HepG2 (cell line): ENCODE data around the gene SMARCC1. TPM values are rescaled to one million over a fixed set of nuclear protein-coding genes. Genes with fewer than 3 reads are reported as not detected.

ENCODE experiments used
- ATAC-seq: fragments of 200-7000 bp; cut with Tn5 transposase; 3 replicates; pipeline ENCODE4 v1.9.1; 2020; ENCODE audit warnings: mild to moderate bottlenecking, moderate library complexity
- BruUV-seq: library from RNA; stranded (reverse); fragments of 400-500 nt; replicated peaks from 2 replicates; lab custom pipeline; 2021; lab: Mats Ljungman, UMichigan
- CTCF ChIA-PET: fragments of 300-600 bp; formaldehyde crosslinking; extraction: SDS; loops from one replicate; lab custom pipeline; 2021; ENCODE audit warnings: low total read pairs, inconsistent platforms, low intra/inter-chr PET ratio; lab: Yijun Ruan, JAX
- POLR2A ChIA-PET: fragments of 350-600 bp; sonication (Branson Sonifier 250); formaldehyde crosslinking; loops from one replicate; lab custom pipeline; 2020; ENCODE audit warnings: antibody characterized with exemption, inconsistent platforms; lab: Yijun Ruan, JAX
- DNase-seq: peaks from one replicate; pipeline ENCODE4 v3.0.0-alpha.2; 2015; ENCODE audit warnings: low spot score
- FAIRE-seq: peaks from 3 replicates; lab custom pipeline; 2011; peaks lifted over from hg19 to GRCh38; lab: Jason Lieb, UNC
- H2AFZ ChIP-seq: one replicate; pipeline ENCODE4 v1.6.1; 2011; ENCODE audit warnings: low read length, inconsistent platforms
- H3K27ac ChIP-seq: fragments of 300-600 bp; 3 replicates; pipeline ENCODE4 v1.8.0; 2011; ENCODE audit warnings: mixed run types, mild to moderate bottlenecking, mixed read lengths, low read length, inconsistent platforms; ENCODE audit not compliant: insufficient read depth; ENCODE audit errors: extremely low read length
- H3K27me3 ChIP-seq, 2 experiments: fragments of 200-600 bp in 1 of 2; 2 replicates in 1 of 2; 3 replicates in 1 of 2; pipeline versions ENCODE4 v1.6.0 to v1.8.0; 2011; ENCODE audit warnings: low read length in 2 of 2, mild to moderate bottlenecking in 2 of 2, moderate library complexity in 2 of 2, inconsistent platforms in 1 of 2; ENCODE audit not compliant: insufficient read depth in 2 of 2, control insufficient read depth in 1 of 2
- H3K36me3 ChIP-seq, 2 experiments: fragments of 200-600 bp in 1 of 2; replicated peaks in 1 of 2; 2 replicates in 1 of 2; 3 replicates in 1 of 2; pipeline versions ENCODE4 v1.5.1 to v1.8.0; 2011; ENCODE audit warnings: low read length in 2 of 2, inconsistent platforms in 1 of 2; ENCODE audit not compliant: insufficient read depth in 2 of 2, control insufficient read depth in 1 of 2
- H3K4me1 ChIP-seq: 2 replicates; pipeline ENCODE4 v1.5.1; 2012; ENCODE audit warnings: low read length, inconsistent platforms; ENCODE audit not compliant: insufficient read depth
- H3K4me2 ChIP-seq: 2 replicates; pipeline ENCODE4 v1.6.0; 2011; ENCODE audit warnings: low read depth, low read length, inconsistent platforms
- H3K4me3 ChIP-seq, 3 experiments: fragments of 200-600 bp in 1 of 3; sonication (generic), shearing (Covaris generic) in 1 of 3; replicated peaks in 1 of 3; 2 replicates each; pipeline ENCODE4 v1.5.1; 2011 to 2016; ENCODE audit warnings: low read length in 3 of 3, inconsistent platforms in 2 of 3, low read depth in 2 of 3, mild to moderate bottlenecking in 2 of 3, control low read depth in 1 of 3, mixed read lengths in 1 of 3; ENCODE audit not compliant: insufficient read depth in 1 of 3
- H3K79me2 ChIP-seq: one replicate; pipeline ENCODE4 v1.6.1; 2011; ENCODE audit warnings: low read length, inconsistent platforms; ENCODE audit not compliant: insufficient read depth
- H3K9ac ChIP-seq: 2 replicates; pipeline ENCODE4 v1.6.0; 2011; ENCODE audit warnings: mild to moderate bottlenecking, low read depth, low read length, inconsistent platforms; ENCODE audit not compliant: insufficient read depth
- H3K9me3 ChIP-seq: 2 replicates; pipeline ENCODE4 v1.5.1; 2012; ENCODE audit warnings: mild to moderate bottlenecking, low read length
- H4K20me1 ChIP-seq: 2 replicates; pipeline ENCODE4 v1.6.0; 2011; ENCODE audit warnings: inconsistent platforms, mild to moderate bottlenecking, low read length, moderate library complexity; ENCODE audit not compliant: insufficient read depth
- ARNTL ChIP-seq: sonication (generic); formaldehyde crosslinking; IDR thresholded peaks from 2 replicates; pipeline ENCODE4 v1.4.0; 2020; ENCODE audit warnings: mild to moderate bottlenecking, missing genetic modification reagents
- ATAD3A ChIP-seq: sonication (generic); formaldehyde crosslinking; IDR thresholded peaks from 2 replicates; pipeline ENCODE4 v1.4.0; 2020; ENCODE audit warnings: missing genetic modification reagents
- ELF3 ChIP-seq: IDR thresholded peaks from 2 replicates; pipeline ENCODE4 v1.6.1; 2016; ENCODE audit warnings: missing genetic modification reagents, missing compliant biosample characterization
- HOXA9 ChIP-seq: sonication (generic); formaldehyde crosslinking; IDR thresholded peaks from 2 replicates; pipeline ENCODE4 v1.8.1; 2022; ENCODE audit warnings: missing genetic modification reagents, mild to moderate bottlenecking, moderate library complexity, borderline replicate concordance
- MATR3 ChIP-seq: sonication (generic); formaldehyde crosslinking; IDR thresholded peaks from 2 replicates; pipeline ENCODE4 v1.4.0; 2020; ENCODE audit warnings: missing genetic modification reagents
- NCOR1 ChIP-seq: fragments of 200-600 bp; sonication (generic); IDR thresholded peaks from 2 replicates; pipeline ENCODE4 v1.7.0; 2017; ENCODE audit warnings: antibody characterized with exemption, low read length, borderline replicate concordance
- PHB2 ChIP-seq: fragments of 450-650 bp; IDR thresholded peaks from 2 replicates; pipeline ENCODE4 v1.6.1; 2018; ENCODE audit not compliant: partially characterized antibody
- SKI ChIP-seq: fragments of 450-650 bp; IDR thresholded peaks from one replicate; pipeline ENCODE4 v1.6.1; 2018; ENCODE audit warnings: mild to moderate bottlenecking; ENCODE audit not compliant: partially characterized antibody
- ZBTB14 ChIP-seq: sonication (generic); formaldehyde crosslinking; IDR thresholded peaks from 2 replicates; pipeline ENCODE4 v1.4.0; 2020; ENCODE audit warnings: missing genetic modification reagents
- ZNF160 ChIP-seq: sonication (generic); formaldehyde crosslinking; IDR thresholded peaks from 2 replicates; pipeline ENCODE4 v1.8.0; 2022; ENCODE audit warnings: mild to moderate bottlenecking, inconsistent platforms, missing genetic modification reagents
- ZNF326 ChIP-seq: sonication (generic); formaldehyde crosslinking; IDR thresholded peaks from 2 replicates; pipeline ENCODE4 v1.4.0; 2020; ENCODE audit warnings: missing genetic modification reagents, borderline replicate concordance
- ZNF703 ChIP-seq: sonication (generic); formaldehyde crosslinking; IDR thresholded peaks from 2 replicates; pipeline ENCODE4 v1.5.1; 2020; ENCODE audit warnings: missing genetic modification reagents, mild to moderate bottlenecking, moderate library complexity, borderline replicate concordance
- ZNF766 ChIP-seq: sonication (generic); formaldehyde crosslinking; IDR thresholded peaks from 2 replicates; pipeline ENCODE4 v1.5.0; 2020; ENCODE audit warnings: missing genetic modification reagents, borderline replicate concordance
- ZNF891 ChIP-seq: sonication (generic); formaldehyde crosslinking; IDR thresholded peaks from 2 replicates; pipeline ENCODE4 v1.5.0; 2020; ENCODE audit warnings: mild to moderate bottlenecking, missing genetic modification reagents
- WGBS: methylation state at CpG from one replicate; pipeline ENCODE4 v1.1.6; 2017; ENCODE audit warnings: low lambda C conversion rate; 5-methylcytosine and 5-hydroxymethylcytosine counted together
- in situ Hi-C: cut with HindIII; loops from 2 replicates; pipeline ENCODE4 v1.10.0; 2017; ENCODE audit warnings: low pct_unique_long_range_greater_than_20kb; ENCODE audit not compliant: extremely low pct_ligation_motif_present
- intact Hi-C: fragments of 100-400 bp; cut with micrococcal nuclease; formaldehyde crosslinking; loops from one replicate; pipeline ENCODE4 v1.10.0; 2022; ENCODE audit not compliant: unreplicated experiment
- polyA plus RNA-seq, 8 experiments: library from polyadenylated mRNA; depleted of rRNA in 3 of 8; stranded (reverse) in 7 of 8; unstranded in 1 of 8; fragments of >200 nt; fragmentation: Illumina TruSeq in 4 of 8; extraction: Trizol in 4 of 8; gene quantifications; 2 replicates each; pipeline versions ENCODE4 v1.2.1 to v1.2.3, GENCODE V29; 2011 to 2016; ENCODE audit warnings: low read depth in 4 of 8, missing spikeins in 1 of 8, mixed read lengths in 1 of 8; ENCODE audit not compliant: insufficient read depth in 1 of 8
- total RNA-seq, 5 experiments: library from RNA; depleted of rRNA; stranded (reverse); fragments of >200 nt; fragmentation: Illumina TruSeq; extraction: Trizol; gene quantifications; 2 replicates each; pipeline ENCODE4 v1.2.3, GENCODE V29; 2016; ENCODE audit warnings: low read depth in 1 of 5
- TF ChIP-seq, protein P1 (sequence below): sonication (generic); formaldehyde crosslinking; IDR thresholded peaks from 2 replicates; pipeline ENCODE4 v1.4.0; 2020; ENCODE audit warnings: missing genetic modification reagents
- TF ChIP-seq, protein P2 (sequence below): sonication (generic); formaldehyde crosslinking; IDR thresholded peaks from 2 replicates; pipeline ENCODE4 v1.4.0; 2020; ENCODE audit warnings: missing genetic modification reagents, borderline replicate concordance
- TF ChIP-seq, protein P3 (sequence below): sonication (generic); formaldehyde crosslinking; conservative IDR thresholded peaks from 2 replicates; pipeline ENCODE4 v1.8.0; 2022; ENCODE audit warnings: low read depth, missing genetic modification reagents
- TF ChIP-seq, protein P4 (sequence below): sonication (generic); formaldehyde crosslinking; IDR thresholded peaks from 2 replicates; pipeline ENCODE4 v1.4.0; 2020; ENCODE audit warnings: missing genetic modification reagents, mild to moderate bottlenecking, borderline replicate concordance

The SMARCC1 gene
- total and polyA plus RNA-seq, 2 of the 13 experiments (the other 11 are each of a cell fraction or from before 2014, with no cell fraction given) = 47.9 to 58.4 TPM

DNA sequence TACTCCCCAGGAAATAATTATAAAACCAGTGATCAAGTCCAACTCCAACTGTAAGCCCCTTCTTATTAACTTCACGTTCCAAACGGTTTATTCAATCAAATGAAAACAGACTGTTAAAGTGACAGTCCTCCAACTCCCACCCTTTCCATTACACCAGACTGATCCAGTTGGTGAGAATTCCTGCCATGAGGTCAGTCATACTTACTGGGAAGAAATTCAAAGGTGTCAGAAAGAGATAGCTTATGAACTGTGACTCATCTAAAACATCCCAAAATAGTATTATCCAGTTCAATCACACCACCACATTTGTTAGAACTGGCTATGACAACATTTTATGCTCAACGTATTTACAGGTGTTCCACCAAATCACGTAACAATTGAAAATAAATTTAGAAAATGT, 19.5 kb downstream of the SMARCC1 start:
- DNase-seq (no peak), FAIRE-seq (no peak), ATAC-seq (no peak)
- Histone ChIP-seq H3K27ac (no peak overlapping the region), H3K27me3 (no peaks in the 10 kb centered on the region), H3K79me2 (peaks cover 72% of the 10 kb centered on the region), H3K4me2 (no peak overlapping the region), H2AFZ (no peak overlapping the region), H3K36me3 (peaks cover 8 to 59% of the 10 kb centered on the region in 2 experiments), H3K9ac (no peak overlapping the region), H3K9me3 (no peaks in the 10 kb centered on the region), H3K4me3 (no peak overlapping the region), H4K20me1 (peaks cover 12% of the 10 kb centered on the region), H3K4me1 (peaks cover 19% of the 10 kb centered on the region)
- WGBS = 70% methylated on average over 4 of the region's 4 CpGs
- in situ Hi-C loops = no loop called here
- intact Hi-C loops = no loop called here
- ChIA-PET CTCF (no interaction called here), POLR2A (no interaction called here)
- no TSS peak for BruUV-seq
- TF ChIP-seq SKI = no peak
- TF ChIP-seq ZNF326 (CRISPR knock-in tag) = no peak
- no peak for TF ChIP-seq ARNTL
- no peak for TF ChIP-seq ATAD3A (CRISPR knock-in tag)
- no peak for TF ChIP-seq ZNF160 (CRISPR knock-in tag)
- no peak for TF ChIP-seq ZNF891 (CRISPR knock-in tag)
- TF ChIP-seq ELF3 (CRISPR knock-in tag) = no peak
- TF ChIP-seq, protein P1, sequence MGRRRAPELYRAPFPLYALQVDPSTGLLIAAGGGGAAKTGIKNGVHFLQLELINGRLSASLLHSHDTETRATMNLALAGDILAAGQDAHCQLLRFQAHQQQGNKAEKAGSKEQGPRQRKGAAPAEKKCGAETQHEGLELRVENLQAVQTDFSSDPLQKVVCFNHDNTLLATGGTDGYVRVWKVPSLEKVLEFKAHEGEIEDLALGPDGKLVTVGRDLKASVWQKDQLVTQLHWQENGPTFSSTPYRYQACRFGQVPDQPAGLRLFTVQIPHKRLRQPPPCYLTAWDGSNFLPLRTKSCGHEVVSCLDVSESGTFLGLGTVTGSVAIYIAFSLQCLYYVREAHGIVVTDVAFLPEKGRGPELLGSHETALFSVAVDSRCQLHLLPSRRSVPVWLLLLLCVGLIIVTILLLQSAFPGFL (CRISPR knock-in tag) = no peak
- TF ChIP-seq ZBTB14 (CRISPR knock-in tag) = no peak
- TF ChIP-seq NCOR1 = no peak
- TF ChIP-seq, protein P2, sequence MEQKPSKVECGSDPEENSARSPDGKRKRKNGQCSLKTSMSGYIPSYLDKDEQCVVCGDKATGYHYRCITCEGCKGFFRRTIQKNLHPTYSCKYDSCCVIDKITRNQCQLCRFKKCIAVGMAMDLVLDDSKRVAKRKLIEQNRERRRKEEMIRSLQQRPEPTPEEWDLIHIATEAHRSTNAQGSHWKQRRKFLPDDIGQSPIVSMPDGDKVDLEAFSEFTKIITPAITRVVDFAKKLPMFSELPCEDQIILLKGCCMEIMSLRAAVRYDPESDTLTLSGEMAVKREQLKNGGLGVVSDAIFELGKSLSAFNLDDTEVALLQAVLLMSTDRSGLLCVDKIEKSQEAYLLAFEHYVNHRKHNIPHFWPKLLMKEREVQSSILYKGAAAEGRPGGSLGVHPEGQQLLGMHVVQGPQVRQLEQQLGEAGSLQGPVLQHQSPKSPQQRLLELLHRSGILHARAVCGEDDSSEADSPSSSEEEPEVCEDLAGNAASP (CRISPR knock-in tag) = no peak
- no peak for TF ChIP-seq HOXA9 (CRISPR knock-in tag)
- no peak for TF ChIP-seq ZNF766 (CRISPR knock-in tag)
- TF ChIP-seq PHB2 = no peak
- TF ChIP-seq, protein P3, sequence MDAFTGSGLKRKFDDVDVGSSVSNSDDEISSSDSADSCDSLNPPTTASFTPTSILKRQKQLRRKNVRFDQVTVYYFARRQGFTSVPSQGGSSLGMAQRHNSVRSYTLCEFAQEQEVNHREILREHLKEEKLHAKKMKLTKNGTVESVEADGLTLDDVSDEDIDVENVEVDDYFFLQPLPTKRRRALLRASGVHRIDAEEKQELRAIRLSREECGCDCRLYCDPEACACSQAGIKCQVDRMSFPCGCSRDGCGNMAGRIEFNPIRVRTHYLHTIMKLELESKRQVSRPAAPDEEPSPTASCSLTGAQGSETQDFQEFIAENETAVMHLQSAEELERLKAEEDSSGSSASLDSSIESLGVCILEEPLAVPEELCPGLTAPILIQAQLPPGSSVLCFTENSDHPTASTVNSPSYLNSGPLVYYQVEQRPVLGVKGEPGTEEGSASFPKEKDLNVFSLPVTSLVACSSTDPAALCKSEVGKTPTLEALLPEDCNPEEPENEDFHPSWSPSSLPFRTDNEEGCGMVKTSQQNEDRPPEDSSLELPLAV (CRISPR knock-in tag) = no peak
- TF ChIP-seq ZNF703 = no peak
- TF ChIP-seq, protein P4, sequence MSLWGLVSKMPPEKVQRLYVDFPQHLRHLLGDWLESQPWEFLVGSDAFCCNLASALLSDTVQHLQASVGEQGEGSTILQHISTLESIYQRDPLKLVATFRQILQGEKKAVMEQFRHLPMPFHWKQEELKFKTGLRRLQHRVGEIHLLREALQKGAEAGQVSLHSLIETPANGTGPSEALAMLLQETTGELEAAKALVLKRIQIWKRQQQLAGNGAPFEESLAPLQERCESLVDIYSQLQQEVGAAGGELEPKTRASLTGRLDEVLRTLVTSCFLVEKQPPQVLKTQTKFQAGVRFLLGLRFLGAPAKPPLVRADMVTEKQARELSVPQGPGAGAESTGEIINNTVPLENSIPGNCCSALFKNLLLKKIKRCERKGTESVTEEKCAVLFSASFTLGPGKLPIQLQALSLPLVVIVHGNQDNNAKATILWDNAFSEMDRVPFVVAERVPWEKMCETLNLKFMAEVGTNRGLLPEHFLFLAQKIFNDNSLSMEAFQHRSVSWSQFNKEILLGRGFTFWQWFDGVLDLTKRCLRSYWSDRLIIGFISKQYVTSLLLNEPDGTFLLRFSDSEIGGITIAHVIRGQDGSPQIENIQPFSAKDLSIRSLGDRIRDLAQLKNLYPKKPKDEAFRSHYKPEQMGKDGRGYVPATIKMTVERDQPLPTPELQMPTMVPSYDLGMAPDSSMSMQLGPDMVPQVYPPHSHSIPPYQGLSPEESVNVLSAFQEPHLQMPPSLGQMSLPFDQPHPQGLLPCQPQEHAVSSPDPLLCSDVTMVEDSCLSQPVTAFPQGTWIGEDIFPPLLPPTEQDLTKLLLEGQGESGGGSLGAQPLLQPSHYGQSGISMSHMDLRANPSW (CRISPR knock-in tag) = no peak
- TF ChIP-seq MATR3 (CRISPR knock-in tag) = no peak
